Measurements from ENCODE around the gene ELF2.
A peak's percentile ranks its signal among the peaks of the same experiment; 100 is the strongest.

The ELF2 gene

GRCh38 chr4:139188648-139189416 is 11.8 kb upstream of the ELF2 start:
- H3K36me3 ChIP-seq (ENCODE audit: control insufficient read depth in 2 of 2, insufficient read depth in 2 of 2, low read length in 2 of 2): no peaks in the 10 kb centered on the region
- no peak overlapping the region for H3K9ac ChIP-seq (ENCODE audit: low read depth in 1 of 2, low read length in 2 of 2)
- H3K27ac ChIP-seq (ENCODE audit: low read depth in 2 of 2, low read length in 2 of 2): no peak overlapping the region

DNA sequence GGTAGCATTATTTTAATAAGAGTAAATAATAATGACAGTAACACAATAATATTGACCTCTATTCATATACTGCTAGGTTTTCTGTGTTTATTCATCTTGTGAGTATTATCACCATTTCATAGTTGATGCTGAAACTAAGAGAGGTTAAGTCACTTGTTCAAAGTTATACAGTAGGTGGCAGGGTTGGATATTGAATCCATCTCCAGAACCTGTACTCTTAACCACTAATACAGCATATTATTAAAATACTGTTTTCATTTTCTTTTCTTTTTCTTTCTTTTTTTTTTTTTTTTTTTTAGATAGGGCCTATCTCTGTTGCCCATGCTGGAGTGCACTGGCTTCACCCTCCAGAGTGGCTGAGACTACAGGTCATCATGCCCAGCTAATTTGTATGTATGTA is 7.1 kb upstream of the ELF2 start:
- Histone ChIP-seq H3K9ac (ENCODE audit: low read depth in 1 of 2, low read length in 2 of 2) (no peak overlapping the region), H3K27ac (ENCODE audit: low read depth in 2 of 2, low read length in 2 of 2) (no peak overlapping the region), H3K36me3 (ENCODE audit: control insufficient read depth in 2 of 2, insufficient read depth in 2 of 2, low read length in 2 of 2) (no peaks in the 10 kb centered on the region), H3K27me3 (ENCODE audit: control insufficient read depth in 2 of 2, insufficient read depth in 2 of 2, low read length in 2 of 2) (no peaks in the 10 kb centered on the region), H3K9me3 (ENCODE audit: control insufficient read depth in 2 of 2, low read length in 2 of 2) (no peaks in the 10 kb centered on the region), H3K4me3 (ENCODE audit: low read length in 2 of 2) (no peak overlapping the region), H3K4me1 (ENCODE audit: control insufficient read depth in 2 of 2, insufficient read depth in 2 of 2, low read length in 2 of 2) (no peaks in the 10 kb centered on the region)

More at GRCh38 chr4:139188648-139189416, 11.8 kb upstream of the ELF2 start:
- Histone ChIP-seq H3K9me3 (ENCODE audit: control insufficient read depth in 2 of 2, low read length in 2 of 2) (no peaks in the 10 kb centered on the region), H3K4me1 (ENCODE audit: control insufficient read depth in 2 of 2, insufficient read depth in 2 of 2, low read length in 2 of 2) (no peaks in the 10 kb centered on the region), H3K27me3 (ENCODE audit: control insufficient read depth in 2 of 2, insufficient read depth in 2 of 2, low read length in 2 of 2) (no peaks in the 10 kb centered on the region), H3K4me3 (ENCODE audit: low read length in 2 of 2) (no peak overlapping the region)

DNA sequence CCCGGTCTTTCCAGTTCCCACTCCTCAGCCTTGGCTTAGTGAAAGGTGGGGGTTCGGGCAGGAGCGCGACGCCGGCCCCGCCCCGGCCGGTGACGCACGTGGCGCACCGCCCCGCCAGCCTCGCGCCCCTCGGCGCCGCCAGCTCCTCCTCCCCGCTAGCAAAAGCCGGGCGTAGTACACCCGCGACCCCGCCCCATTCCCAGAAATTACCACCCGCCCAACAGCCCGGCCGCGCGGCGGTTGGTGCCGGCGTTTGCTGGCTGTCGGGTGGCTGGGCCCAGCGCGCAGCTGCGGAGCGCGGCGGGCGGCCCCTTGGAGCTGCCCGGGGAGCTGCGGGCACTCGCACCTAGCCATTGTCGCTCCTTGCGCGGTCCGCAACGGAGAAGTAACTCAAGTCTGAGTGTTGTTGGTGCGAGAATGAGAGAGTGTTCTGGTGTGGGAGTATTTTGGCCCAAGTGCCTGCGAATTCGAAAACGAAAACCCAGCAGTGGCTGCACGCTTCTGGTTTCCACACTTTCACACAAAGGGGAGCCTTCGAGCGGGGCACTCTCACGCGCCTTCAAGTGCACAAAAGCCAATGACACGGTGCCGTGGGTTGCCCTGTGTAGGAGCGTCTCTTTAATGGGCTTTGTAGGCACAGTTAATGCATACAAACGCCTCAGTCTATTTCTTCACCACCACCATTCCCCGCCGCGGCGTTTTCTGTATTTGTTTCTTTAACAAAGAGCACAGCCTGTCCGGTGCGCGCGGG is 1.0 kb upstream of the ELF2 start:
- Histone ChIP-seq H3K4me3 (ENCODE audit: low read length in 2 of 2) (peak overlapping the region; percentile 88 to 94), H3K27ac (ENCODE audit: low read depth in 2 of 2, low read length in 2 of 2) (peak overlapping the region; percentile 99), H3K9ac (ENCODE audit: low read depth in 1 of 2, low read length in 2 of 2) (peak overlapping the region; percentile 96 to 98), H3K27me3 (ENCODE audit: control insufficient read depth in 2 of 2, insufficient read depth in 2 of 2, low read length in 2 of 2) (no peaks in the 10 kb centered on the region), H3K9me3 (ENCODE audit: control insufficient read depth in 2 of 2, low read length in 2 of 2) (no peaks in the 10 kb centered on the region), H3K4me1 (ENCODE audit: control insufficient read depth in 2 of 2, insufficient read depth in 2 of 2, low read length in 2 of 2) (peaks cover 8 to 10% of the 10 kb centered on the region in 2 donors), H3K36me3 (ENCODE audit: control insufficient read depth in 2 of 2, insufficient read depth in 2 of 2, low read length in 2 of 2) (no peaks in the 10 kb centered on the region)

- Histone ChIP-seq H3K4me1 (ENCODE audit: control insufficient read depth in 2 of 2, insufficient read depth in 2 of 2, low read length in 2 of 2) (peaks cover 8 to 10% of the 10 kb centered on the region in 2 donors), H3K4me3 (ENCODE audit: low read length in 2 of 2) (peak overlapping the region; percentile 76 to 80), H3K9me3 (ENCODE audit: control insufficient read depth in 2 of 2, low read length in 2 of 2) (no peaks in the 10 kb centered on the region), H3K9ac (ENCODE audit: low read depth in 1 of 2, low read length in 2 of 2) (peak overlapping the region; percentile 60 to 97), H3K27me3 (ENCODE audit: control insufficient read depth in 2 of 2, insufficient read depth in 2 of 2, low read length in 2 of 2) (no peaks in the 10 kb centered on the region), H3K27ac (ENCODE audit: low read depth in 2 of 2, low read length in 2 of 2) (peak overlapping the region; percentile 99), H3K36me3 (ENCODE audit: control insufficient read depth in 2 of 2, insufficient read depth in 2 of 2, low read length in 2 of 2) (no peaks in the 10 kb centered on the region)
Measured at GRCh38 chr4:139176302-139177048, 543 bp downstream of the ELF2 start.

GRCh38 chr4:139175646-139176301 is 1.2 kb downstream of the ELF2 start:
- H3K9ac ChIP-seq (ENCODE audit: low read depth in 1 of 2, low read length in 2 of 2): peak overlapping the region; percentile 60 to 97
- no peaks in the 10 kb centered on the region for H3K36me3 ChIP-seq (ENCODE audit: control insufficient read depth in 2 of 2, insufficient read depth in 2 of 2, low read length in 2 of 2)
- peaks cover 8 to 10% of the 10 kb centered on the region in 2 donors for H3K4me1 ChIP-seq (ENCODE audit: control insufficient read depth in 2 of 2, insufficient read depth in 2 of 2, low read length in 2 of 2)
- peak overlapping the region; percentile 76 to 80 for H3K4me3 ChIP-seq (ENCODE audit: low read length in 2 of 2)
- peak overlapping the region; percentile 99 for H3K27ac ChIP-seq (ENCODE audit: low read depth in 2 of 2, low read length in 2 of 2)
- H3K9me3 ChIP-seq (ENCODE audit: control insufficient read depth in 2 of 2, low read length in 2 of 2): no peaks in the 10 kb centered on the region
- no peaks in the 10 kb centered on the region for H3K27me3 ChIP-seq (ENCODE audit: control insufficient read depth in 2 of 2, insufficient read depth in 2 of 2, low read length in 2 of 2)

- Histone ChIP-seq H3K4me1 (ENCODE audit: control insufficient read depth in 2 of 2, insufficient read depth in 2 of 2, low read length in 2 of 2) (peaks cover 0 to 6% of the 10 kb centered on the region in 2 donors), H3K4me3 (ENCODE audit: low read length in 2 of 2) (no peak overlapping the region), H3K27ac (ENCODE audit: low read depth in 2 of 2, low read length in 2 of 2) (no peak overlapping the region), H3K9me3 (ENCODE audit: control insufficient read depth in 2 of 2, low read length in 2 of 2) (no peaks in the 10 kb centered on the region), H3K27me3 (ENCODE audit: control insufficient read depth in 2 of 2, insufficient read depth in 2 of 2, low read length in 2 of 2) (no peaks in the 10 kb centered on the region), H3K9ac (ENCODE audit: low read depth in 1 of 2, low read length in 2 of 2) (no peak overlapping the region), H3K36me3 (ENCODE audit: control insufficient read depth in 2 of 2, insufficient read depth in 2 of 2, low read length in 2 of 2) (no peaks in the 10 kb centered on the region)
Measured at GRCh38 chr4:139171876-139172691, 4.9 kb downstream of the ELF2 start.

DNA sequence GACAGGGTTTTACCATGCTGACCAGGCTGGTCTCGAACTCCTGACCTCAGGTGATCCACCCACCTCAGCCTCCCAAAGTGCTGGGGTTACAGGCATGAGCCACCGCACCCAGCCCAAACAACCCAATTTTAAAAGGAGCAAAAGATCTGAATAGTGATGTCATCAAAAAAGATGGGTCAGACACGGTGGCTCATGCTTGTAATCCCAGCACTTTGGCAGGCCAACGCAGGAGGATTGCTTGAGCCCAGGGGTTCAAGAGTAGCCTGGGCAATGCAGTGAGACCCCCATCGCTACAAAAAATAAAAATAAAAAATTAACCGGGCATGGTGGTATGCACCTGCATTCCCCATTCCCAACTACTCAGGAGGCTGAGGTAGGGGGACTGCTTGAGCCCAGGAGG is 6.1 kb downstream of the ELF2 start:
- Histone ChIP-seq H3K4me1 (ENCODE audit: control insufficient read depth in 2 of 2, insufficient read depth in 2 of 2, low read length in 2 of 2) (peaks cover 0 to 6% of the 10 kb centered on the region in 2 donors), H3K27ac (ENCODE audit: low read depth in 2 of 2, low read length in 2 of 2) (no peak overlapping the region), H3K36me3 (ENCODE audit: control insufficient read depth in 2 of 2, insufficient read depth in 2 of 2, low read length in 2 of 2) (no peaks in the 10 kb centered on the region), H3K27me3 (ENCODE audit: control insufficient read depth in 2 of 2, insufficient read depth in 2 of 2, low read length in 2 of 2) (no peaks in the 10 kb centered on the region), H3K9me3 (ENCODE audit: control insufficient read depth in 2 of 2, low read length in 2 of 2) (no peaks in the 10 kb centered on the region), H3K9ac (ENCODE audit: low read depth in 1 of 2, low read length in 2 of 2) (no peak overlapping the region), H3K4me3 (ENCODE audit: low read length in 2 of 2) (no peak overlapping the region)

DNA sequence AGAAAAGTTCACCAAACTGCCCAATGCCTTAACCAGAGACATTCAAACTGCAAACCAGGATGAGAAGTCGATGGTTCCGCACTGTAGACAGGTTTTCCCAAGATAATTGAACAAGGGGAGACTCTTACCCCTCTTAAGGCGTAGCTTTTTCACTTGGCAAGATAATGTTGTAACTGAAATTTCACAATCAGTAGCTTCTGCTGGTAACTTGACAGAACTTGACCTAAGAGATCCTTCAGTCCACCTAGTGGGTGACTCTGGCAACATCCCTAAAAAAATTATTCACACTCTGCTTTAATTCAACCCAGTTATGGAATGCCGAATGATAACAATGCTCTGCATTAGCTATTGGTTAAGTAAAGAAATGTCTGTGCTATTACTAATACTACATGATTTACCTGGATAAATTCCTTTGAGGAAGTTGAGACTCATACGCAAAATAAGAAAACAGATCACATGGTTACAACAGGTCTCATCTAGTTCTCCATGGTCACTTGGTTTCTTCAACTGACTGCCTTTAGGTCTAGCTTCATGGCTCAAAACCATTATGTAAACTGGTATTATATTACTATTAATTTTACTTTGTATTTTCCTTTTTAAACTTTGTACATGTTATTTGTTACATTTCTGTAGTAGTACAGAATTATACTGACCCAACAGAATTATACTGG is 9.1 kb downstream of the ELF2 start:
- no peak overlapping the region for H3K27ac ChIP-seq (ENCODE audit: low read depth in 2 of 2, low read length in 2 of 2)
- no peak overlapping the region for H3K9ac ChIP-seq (ENCODE audit: low read depth in 1 of 2, low read length in 2 of 2)
- no peaks in the 10 kb centered on the region for H3K4me1 ChIP-seq (ENCODE audit: control insufficient read depth in 2 of 2, insufficient read depth in 2 of 2, low read length in 2 of 2)
- H3K4me3 ChIP-seq (ENCODE audit: low read length in 2 of 2): no peak overlapping the region
- H3K27me3 ChIP-seq (ENCODE audit: control insufficient read depth in 2 of 2, insufficient read depth in 2 of 2, low read length in 2 of 2): no peaks in the 10 kb centered on the region
- no peaks in the 10 kb centered on the region for H3K36me3 ChIP-seq (ENCODE audit: control insufficient read depth in 2 of 2, insufficient read depth in 2 of 2, low read length in 2 of 2)
- H3K9me3 ChIP-seq (ENCODE audit: control insufficient read depth in 2 of 2, low read length in 2 of 2): no peaks in the 10 kb centered on the region

DNA sequence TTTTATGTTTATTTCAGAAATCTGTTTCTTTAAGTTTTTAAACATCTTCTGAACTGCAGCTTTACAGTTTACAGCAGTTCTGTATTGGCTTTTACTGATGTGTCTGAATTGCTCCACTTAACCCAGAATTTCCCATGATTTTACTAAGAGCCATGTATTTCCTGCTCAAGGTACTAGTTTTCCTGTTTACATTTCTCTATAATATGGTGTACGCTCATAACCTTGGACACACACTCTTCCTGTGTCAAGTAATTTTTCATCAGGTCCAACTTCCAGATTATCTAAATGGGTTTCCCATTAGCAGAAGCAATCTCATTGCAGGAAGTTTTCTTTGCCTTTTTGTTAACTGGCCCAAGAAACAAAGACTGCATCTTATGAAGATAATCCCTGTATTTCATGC is 12.3 kb downstream of the ELF2 start:
- Histone ChIP-seq H3K27me3 (ENCODE audit: control insufficient read depth in 2 of 2, insufficient read depth in 2 of 2, low read length in 2 of 2) (no peaks in the 10 kb centered on the region), H3K9me3 (ENCODE audit: control insufficient read depth in 2 of 2, low read length in 2 of 2) (no peaks in the 10 kb centered on the region), H3K9ac (ENCODE audit: low read depth in 1 of 2, low read length in 2 of 2) (no peak overlapping the region), H3K27ac (ENCODE audit: low read depth in 2 of 2, low read length in 2 of 2) (no peak overlapping the region), H3K4me1 (ENCODE audit: control insufficient read depth in 2 of 2, insufficient read depth in 2 of 2, low read length in 2 of 2) (no peaks in the 10 kb centered on the region), H3K36me3 (ENCODE audit: control insufficient read depth in 2 of 2, insufficient read depth in 2 of 2, low read length in 2 of 2) (no peaks in the 10 kb centered on the region), H3K4me3 (ENCODE audit: low read length in 2 of 2) (no peak overlapping the region)
